NCI-H1436 treated with DMSO at 0.1 percent for 48 hours (cell line): ENCODE measurements around the gene LRRC45.

Experiments used
- DNase-seq: peaks from one replicate; lab custom pipeline; 2025; lab: John Stamatoyannopoulos, UW

The LRRC45 gene

DNA sequence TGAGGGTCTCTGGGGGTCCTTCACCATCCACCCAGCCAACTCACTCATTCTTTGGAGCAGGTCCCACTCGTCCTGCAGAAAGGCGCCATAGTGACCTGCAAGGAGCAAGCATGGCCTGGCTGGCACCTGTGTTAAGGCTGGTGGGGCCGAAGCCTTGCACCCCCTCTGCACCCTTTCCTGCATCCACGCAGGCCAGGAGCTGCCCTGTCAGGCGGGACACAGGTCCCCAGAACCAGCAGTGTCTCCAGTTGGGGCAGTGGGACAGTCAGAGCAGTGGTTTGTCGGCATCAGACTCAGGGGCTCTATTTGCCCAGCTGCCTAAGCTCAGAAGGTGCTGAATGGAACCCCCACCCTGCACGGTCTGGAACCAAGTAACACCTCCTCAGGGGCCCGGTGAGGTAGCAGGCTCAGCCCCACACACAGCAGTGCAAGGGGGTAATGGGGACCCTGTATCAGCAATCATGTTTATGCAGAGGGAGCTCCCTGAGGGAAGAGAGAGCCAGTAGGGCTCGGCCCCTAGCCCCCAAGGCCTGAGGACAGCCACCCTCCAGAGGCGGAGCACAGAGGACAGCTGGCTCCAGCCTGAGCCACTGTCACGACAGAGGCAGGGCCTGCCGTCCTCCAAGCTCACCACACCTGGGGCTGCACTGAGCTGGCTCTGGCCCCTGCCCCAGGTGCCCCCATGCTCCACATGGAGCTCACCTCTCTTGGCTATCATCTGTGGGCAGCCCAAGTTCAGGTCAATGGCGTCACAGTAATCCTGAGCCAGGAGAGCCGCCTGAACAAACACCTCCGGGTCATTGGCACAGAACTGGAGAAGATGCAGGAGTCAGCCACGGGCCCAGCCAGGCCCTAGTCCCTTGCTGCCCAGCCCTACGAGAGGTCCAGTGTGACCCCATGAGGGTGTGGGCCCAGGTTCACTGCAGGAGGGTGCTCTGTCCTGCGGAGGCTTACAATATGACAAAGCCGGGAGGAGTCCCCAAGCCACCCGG lies 40.6 kb downstream of the LRRC45 start:
- no peak for DNase-seq

DNA sequence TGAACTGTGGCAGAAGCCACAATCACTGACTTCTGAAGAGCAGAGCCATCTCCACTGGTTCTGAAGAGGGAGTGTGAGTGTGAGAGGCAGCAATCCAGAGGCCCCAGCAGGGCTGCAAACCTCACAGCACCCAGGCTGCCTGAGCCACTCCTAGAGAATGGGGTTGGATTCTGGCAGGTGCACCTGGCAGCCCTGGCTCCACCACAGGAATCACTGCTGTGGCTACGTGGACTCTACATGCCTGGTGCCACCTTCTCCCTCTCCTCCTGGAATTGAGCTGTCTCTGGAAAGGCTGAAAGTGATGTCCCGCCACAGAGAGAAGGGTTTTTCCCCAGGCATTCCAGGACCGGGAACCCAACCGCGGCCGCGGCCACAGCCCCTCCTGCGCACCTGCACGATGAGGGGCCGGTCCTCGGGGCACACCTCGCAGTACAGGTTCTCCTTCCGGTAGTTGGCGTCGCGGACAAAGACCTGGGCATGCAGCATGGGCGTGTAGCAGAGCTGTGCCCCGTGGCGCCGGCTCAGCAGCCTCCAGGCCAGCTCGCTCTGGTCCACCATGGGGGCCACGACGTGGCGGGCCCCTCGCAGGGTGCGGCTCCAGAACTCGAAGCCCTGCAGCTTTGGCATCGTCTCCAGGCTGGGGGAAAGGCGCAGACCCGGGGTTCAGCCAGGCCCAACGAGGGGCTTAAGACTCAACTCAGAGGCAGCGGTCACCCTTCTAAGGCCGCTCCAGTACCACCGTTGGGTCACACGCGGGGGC lies 41.5 kb downstream of the LRRC45 start:
- DNase-seq, result no peak

DNA sequence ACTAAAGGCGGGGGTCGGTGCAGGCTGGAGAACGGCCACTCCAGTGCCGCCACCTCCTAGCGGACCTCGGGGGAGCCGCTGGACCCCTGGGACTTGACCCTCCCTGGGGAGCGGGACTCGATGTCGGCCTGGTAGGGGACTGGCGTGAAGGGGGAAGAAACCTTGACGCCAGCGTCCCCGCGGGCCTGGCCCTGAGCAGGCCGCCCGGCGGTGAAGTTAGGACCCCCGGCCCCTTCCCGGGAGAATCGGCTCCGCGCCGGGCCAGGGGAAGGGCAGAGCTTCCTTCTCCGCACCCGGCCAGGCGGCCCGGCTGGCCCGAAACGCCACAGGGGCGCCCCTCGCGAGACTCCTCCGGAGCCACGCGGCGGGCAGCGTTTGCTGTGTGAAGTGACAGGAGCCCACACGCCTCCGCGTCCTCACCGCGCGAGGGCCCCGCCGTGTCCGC lies 42.1 kb downstream of the LRRC45 start:
- no peak for DNase-seq

DNA sequence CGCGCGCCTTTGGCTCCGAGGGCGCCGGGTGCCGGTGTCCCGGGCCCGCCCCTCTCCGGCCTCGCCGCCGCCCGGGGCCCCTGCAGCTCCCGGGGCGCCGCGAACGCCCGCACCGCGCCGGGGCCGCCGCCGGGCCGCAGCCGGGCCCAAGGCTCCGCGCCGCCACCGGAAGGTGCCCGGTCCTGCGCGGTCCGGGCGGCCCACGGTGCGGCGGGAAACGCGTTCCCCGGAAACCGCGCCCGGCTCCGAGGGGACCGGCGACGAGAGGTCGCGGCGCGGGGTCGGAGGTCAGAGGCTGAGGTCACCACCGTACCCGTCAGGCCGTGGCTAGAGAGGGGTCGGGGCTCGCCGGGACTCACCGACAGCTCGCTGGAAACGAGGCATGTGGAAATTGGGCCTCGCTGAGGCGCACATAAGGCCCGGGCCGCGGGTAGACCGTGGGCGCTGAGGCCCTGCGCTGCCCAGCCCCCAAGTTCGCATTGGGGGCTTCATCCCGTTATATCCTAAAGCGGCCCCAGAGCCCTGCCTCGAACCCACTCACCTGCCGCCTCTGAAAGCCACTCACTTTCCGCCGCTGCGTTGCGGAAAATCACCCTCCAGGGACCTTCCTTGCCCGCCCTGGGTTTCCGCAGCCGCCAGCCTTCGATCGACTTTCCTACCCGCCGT lies 42.7 kb downstream of the LRRC45 start, which contains the start of gene DUS1L:
DUS1L (minus strand) TSS at position 167 of the 666 bp plus-strand sequence. CDS start 745 bp downstream, outside the sequence.
- DNase-seq, result no peak

DNA sequence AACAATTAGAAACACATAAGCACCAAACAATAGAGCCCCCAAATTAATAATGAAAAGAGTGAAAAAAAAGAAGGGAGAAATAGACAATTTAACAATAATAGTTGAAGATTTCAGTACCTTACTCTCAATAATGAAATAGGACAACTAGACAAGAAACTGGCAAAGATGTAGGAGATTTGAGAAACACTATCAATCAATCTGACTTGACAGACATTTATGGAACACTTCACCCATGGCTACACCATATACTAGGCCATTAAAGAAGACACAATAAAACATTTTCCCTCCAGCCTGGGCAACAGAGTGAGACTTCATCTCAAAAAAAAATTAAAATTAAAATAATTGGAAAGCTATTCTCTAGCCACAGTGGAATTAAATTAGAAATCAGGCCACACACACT lies 47.5 kb downstream of the LRRC45 start:
- DNase-seq, result no peak

DNA sequence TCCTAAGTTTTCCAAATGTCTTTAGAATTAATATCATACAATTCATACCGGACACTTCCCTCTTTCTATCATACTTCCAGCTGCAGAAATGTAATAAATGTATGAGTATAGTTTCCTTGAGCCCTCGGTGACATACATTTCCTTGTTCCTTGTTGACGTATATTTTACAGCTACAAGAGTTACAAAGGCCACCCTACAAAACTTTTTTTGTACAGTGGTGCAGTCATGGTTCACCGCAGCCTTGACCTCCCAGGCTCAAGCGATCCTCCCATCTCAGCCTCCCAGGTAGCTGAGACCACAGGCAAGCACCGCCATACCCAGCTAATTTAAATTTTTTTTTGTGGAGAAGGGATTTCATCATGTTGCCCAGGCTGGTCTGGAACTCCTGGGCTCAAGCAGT lies 49.7 kb downstream of the LRRC45 start:
- DNase-seq, result no peak

DNA sequence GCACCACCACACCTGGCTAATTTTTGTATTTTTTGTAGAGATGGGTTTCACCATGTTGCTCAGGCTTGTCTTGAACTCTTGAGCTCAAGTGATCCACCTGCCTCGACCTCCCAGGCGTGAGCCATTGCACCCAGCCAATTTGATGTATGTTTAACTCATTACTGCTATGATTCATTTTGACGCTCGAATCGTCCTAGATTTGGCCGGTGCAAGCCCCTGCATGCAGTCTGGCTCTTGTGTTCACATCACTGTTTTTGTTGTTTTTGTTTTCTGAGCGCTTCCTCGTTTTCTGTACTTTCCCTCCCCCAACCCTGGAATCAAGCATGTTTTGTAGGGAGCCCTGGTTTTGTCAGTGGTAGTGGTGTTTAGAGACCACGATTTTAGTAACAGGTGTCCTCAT lies 50.3 kb downstream of the LRRC45 start:
- DNase-seq, result no peak

DNA sequence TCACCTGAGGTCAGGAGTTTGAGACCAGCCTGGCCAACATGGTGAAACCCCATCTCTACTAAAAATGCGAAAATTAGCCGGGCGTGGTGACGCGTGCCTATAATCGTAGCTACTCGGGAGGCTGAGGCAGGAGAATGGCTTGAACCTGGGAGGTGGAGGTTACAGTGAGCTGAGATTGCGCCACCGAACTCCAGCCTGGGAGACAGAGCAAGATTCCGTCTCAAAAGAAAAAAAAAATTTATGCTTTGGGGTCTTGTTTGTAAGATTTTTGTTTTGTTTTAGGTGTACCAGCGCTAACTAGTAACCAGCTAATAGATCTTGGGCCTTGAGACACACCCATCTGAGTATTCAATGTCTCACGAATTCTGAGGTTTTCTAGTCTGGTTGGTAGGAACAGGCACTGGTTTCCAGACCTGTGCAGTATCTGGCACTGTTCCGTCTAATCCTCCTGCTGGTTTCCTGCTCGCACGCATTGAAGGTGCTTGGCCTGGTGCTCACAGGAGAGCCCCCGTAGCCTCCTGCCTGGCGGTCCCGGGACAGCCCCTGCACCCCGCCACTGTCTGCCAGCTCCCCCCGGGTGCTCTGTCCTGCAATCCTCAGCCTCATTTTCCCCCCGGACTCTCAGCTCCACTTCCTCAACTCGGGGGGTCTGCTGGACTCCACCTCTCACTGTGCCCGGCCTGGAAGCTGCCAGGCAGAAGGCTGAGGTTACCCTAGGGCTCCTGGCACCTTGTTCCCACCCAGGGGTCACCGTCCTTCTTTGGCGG lies 53.1 kb downstream of the LRRC45 start:
- DNase-seq, result no peak

DNA sequence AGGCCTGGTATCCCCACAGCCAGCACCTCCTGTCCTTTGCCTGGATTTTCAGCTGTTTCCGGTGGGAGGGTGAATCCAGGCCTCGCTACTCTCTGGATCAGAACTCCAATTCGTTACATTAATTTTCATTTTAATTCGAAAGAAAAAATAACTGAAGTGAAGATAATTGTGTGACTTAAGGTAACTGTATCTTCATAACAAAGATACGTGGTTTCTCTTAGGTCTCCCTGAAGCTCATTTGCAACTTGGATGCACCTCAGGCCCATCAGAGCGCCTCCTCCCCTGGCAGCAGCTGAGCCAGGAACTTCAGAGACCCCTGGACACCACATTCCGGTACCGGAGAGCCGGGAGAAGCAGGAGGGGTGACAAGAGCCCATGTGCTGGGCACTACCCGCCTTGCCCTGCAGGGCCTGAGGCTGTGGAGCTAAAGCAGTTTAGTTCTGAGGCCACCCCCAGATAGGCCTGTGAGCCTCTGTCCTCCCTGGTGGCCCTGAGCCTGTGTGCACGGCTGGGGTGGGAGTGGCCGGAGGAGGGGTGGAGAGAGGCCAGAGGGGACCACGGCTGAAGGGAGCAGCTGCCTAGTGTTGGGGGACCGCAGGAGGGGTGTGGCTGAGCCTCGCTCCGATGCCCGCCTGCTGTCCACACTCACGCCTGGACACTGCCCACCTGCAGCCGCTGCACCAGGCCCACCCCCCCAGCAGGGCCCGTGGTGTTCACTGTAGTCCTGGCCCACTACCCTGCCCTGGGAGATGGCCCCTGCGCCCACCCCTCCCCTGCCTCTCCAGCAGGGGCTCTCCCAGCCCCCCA lies 53.9 kb downstream of the LRRC45 start:
- DNase-seq, result no peak

DNA sequence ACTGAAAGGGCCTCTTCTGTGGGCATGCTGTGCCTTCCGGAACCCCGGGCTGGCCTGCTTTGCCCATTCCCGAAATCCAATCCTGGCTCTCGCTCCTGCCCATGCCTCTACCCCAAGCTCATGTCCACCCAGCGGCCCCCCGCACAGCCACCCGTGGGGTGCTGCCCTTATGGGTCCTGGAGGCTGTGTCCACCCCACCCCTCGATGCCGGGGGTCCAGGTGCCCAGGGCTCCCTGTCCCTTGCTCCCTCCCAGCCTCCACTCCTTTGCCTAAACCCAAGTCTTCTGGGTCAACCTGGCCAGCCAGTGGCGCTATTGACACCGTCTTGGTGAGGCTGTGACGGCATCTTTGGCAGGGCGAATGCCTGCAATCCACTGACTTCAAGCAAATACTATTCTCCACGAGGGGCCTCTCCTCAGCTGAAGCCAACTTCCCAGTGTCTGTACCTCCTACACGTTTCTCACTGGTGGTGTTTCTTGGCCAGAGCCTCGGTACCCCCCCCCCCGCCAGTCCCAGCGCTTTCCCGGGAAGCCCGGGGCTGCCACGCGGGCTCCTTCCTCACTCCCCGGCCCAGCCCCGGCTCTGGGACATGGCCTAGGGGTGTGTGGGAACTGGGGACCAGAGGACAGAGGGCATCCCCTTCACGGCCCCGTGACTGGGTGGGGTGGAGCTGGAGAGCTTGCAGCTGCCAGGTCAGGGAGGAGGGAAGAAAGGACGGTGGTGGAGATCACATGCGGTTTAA lies 54.7 kb downstream of the LRRC45 start:
- no peak for DNase-seq

DNA sequence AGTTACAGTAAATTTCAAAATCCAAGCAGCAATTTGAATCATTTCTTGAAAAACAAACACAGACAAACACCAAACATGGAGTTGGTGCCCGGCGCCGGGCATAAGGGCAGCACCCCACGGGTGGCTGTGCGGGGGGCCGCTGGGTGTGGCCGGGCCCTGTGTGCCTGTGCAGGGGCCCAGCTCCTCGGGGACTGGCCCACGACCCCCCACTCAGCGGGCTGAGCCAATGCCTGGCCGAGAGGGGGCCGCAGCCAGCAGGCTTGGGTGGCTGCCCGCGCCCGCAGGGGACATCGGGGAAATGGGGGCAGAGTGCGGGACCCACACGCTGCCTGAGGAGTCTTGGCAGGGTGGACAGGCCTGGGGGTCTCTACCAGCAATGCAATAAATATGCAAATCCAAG lies 55.3 kb downstream of the LRRC45 start:
- DNase-seq, result no peak

DNA sequence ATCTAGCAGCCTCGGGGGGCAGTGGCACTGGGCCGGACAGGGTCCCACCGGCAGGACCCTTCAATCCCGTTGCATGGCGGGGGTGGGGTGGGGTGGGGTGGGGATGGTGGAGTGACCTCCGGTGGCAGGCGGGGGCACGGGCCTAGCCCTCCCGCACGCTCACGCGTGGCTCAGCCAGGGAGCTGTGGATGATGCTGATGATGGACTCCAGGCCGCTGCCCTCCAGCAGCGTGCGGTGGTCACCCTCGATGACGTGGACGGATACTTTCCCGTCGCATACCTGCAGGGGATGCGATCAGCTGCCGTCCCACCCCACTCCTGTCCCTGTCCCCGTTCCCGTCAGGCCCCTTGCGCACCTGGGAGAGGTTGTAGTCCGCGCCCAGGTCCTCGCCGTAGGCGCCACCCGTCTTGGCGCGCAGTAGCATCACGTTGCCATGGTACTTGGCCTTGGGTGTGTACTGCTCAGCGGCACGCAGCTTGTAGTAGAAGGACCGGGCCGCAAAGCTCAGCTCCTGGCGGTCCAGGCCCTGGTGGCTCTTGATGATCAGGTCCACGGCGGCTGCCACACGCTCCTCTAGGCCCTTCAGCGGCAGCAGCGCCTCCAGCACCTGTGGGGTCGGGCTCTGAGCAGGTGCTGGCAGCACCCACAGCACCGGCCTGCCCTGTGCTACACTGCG lies 56.0 kb downstream of the LRRC45 start:
- no peak for DNase-seq

DNA sequence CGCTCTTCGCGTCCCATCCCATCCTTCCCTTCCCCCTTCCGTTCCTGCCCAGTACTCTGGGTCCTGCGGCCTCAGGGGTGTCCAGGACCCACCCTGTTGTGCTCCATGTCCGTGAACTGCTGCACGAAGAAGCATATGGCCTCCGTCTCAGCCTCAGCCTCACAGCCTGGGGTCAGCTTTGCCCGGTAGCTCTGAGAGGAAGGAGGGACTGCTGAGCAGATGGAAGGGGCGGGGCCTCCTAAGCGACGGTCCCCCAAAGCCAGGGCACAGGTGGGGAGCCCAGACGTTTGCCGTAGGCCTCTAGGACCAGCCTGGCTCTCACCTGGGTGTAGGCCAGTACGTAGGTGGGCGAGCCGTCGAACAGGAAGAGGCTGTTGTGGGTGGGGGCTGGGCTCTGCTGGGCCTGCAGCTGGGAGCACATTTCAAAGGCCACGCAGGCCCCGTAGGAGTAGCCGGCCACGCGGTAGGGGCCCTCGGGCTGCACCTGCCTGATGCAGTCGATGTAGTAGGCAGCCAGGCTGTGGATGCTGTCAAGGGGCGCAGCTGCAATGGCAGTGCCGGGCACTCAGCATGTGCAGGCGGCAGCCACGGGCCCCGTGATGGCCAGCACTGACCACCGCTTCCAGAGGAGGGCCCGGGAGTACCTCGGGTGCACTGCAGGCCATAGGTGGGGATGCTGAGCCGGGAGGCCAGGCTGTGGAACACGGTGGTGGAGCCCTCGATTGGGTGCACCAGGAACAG lies 57.1 kb downstream of the LRRC45 start:
- DNase-seq, result no peak
